ENCODE measurements around the gene UCHL5. TPM values are rescaled to one million over a fixed set of nuclear protein-coding genes. Genes with fewer than 3 reads are reported as not detected.
"Not testable (repeated sequence)": the region's sequence is repeated elsewhere in the genome, so short reads cannot be mapped to it uniquely, and the experiment has no call there.

Gene UCHL5
- total RNA-seq, 4 donors from 2014 or later: 19.4 to 59.6 (median 26.3) TPM

DNA sequence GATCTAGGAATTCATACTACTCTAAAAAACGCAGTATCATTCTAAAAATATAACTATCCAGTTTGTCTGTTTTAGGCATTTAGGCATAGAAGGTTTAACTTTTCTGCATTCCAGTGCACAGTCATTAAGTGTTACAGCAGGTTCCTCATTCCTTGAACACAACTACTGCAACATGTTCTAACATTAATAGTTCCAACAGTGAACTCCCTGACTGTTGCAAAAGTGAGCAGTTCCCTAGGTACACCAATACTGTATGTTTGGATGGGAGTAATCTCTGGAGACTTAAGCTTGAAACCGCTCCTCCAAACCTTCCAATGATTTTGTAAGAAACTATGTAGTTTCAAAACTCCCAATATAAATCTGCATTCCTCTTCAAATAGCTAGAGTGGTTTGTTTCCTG is 46.2 kb downstream of the UCHL5 start:
- TF ChIP-seq, protein P1, sequence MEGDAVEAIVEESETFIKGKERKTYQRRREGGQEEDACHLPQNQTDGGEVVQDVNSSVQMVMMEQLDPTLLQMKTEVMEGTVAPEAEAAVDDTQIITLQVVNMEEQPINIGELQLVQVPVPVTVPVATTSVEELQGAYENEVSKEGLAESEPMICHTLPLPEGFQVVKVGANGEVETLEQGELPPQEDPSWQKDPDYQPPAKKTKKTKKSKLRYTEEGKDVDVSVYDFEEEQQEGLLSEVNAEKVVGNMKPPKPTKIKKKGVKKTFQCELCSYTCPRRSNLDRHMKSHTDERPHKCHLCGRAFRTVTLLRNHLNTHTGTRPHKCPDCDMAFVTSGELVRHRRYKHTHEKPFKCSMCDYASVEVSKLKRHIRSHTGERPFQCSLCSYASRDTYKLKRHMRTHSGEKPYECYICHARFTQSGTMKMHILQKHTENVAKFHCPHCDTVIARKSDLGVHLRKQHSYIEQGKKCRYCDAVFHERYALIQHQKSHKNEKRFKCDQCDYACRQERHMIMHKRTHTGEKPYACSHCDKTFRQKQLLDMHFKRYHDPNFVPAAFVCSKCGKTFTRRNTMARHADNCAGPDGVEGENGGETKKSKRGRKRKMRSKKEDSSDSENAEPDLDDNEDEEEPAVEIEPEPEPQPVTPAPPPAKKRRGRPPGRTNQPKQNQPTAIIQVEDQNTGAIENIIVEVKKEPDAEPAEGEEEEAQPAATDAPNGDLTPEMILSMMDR (IDR thresholded peaks at IDR 0.05): no peak
- ATAC-seq (ENCODE audit: low FRiP score) (peak; percentile 62), DNase-seq (ENCODE audit: low spot score) (no peak)

DNA sequence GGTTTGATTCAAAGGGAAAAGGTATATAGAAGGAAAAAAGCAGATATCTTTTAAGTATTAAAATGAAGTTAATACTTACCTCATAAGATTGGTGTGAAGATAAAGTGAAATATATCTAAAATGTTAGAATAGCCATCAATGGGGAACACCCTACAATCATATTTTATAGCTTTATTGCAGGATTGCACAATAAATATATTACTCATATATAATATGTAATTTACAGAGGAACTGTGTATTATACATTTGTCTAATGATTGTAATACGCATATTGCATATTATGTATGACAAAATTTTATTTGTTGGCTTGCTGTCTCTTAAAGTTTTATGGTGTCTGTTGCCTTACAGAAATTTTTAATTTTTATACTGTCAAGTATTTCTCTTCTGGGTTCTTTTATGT is 47.8 kb downstream of the UCHL5 start:
- TF ChIP-seq, protein P1 (IDR thresholded peaks at IDR 0.05): no peak
- DNase-seq (ENCODE audit: low spot score): no peak
- no peak for ATAC-seq (ENCODE audit: low FRiP score)

GRCh38 chr1:193009501-193009900 is 49.7 kb downstream of the UCHL5 start:
- DNase-seq (ENCODE audit: low spot score): no peak

GRCh38 chr1:193005785-193006184 is 53.4 kb downstream of the UCHL5 start:
- no peak for ATAC-seq (ENCODE audit: low FRiP score)
- TF ChIP-seq, protein P1 (IDR thresholded peaks at IDR 0.05): no peak
- DNase-seq (ENCODE audit: low spot score): no peak

More at GRCh38 chr1:193009501-193009900, 49.7 kb downstream of the UCHL5 start:
- TF ChIP-seq, protein P1 (IDR thresholded peaks at IDR 0.05): no peak
- no peak for ATAC-seq (ENCODE audit: low FRiP score)

DNA sequence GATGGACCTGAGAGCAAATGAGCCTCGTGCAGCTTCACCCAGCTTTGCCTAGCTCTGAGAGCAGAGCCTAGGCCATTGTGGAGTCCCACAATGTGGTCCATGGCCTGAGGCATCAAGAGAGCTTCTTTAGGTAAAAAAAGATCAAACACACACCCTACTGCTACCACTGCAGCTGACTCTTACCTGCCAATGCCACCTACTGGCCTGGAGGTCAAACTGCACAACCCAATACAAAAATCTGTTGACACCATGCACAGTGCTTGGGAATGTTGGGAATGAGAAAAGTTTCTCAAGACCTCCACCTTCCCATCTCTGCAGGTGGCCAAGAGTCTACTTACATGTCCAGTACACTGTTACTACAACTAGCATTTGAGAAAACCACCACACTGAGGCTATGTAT is 60.6 kb downstream of the UCHL5 start:
- DNase-seq (ENCODE audit: low spot score): no peak
- TF ChIP-seq, protein P1 (IDR thresholded peaks at IDR 0.05): no peak
- no peak for ATAC-seq (ENCODE audit: low FRiP score)

GRCh38 chr1:192994141-192994540 is 65.0 kb downstream of the UCHL5 start:
- DNase-seq (ENCODE audit: low spot score) (no peak), ATAC-seq (ENCODE audit: low FRiP score) (no peak)
- TF ChIP-seq, protein P1 (IDR thresholded peaks at IDR 0.05): no peak

GRCh38 chr1:192993426-192994085 is 65.6 kb downstream of the UCHL5 start:
- TF ChIP-seq, protein P1 (IDR thresholded peaks at IDR 0.05): no peak
- ATAC-seq (ENCODE audit: low FRiP score): no peak

GRCh38 chr1:192986748-192987334 is 72.3 kb downstream of the UCHL5 start:
- DNase-seq (ENCODE audit: low spot score); ATAC-seq (ENCODE audit: low FRiP score): not testable (repeated sequence)

More at GRCh38 chr1:192993426-192994085, 65.6 kb downstream of the UCHL5 start:
- DNase-seq (ENCODE audit: low spot score): no peak
